GM19455 (cell line): Measurements from ENCODE around the gene EXD3.

Experiments used
- ATAC-seq: cut with Tn5 transposase; IDR thresholded peaks from one replicate; pipeline ENCODE4 v1.9.1; 2021; ENCODE audit not compliant: unreplicated experiment

EXD3 gene

DNA sequence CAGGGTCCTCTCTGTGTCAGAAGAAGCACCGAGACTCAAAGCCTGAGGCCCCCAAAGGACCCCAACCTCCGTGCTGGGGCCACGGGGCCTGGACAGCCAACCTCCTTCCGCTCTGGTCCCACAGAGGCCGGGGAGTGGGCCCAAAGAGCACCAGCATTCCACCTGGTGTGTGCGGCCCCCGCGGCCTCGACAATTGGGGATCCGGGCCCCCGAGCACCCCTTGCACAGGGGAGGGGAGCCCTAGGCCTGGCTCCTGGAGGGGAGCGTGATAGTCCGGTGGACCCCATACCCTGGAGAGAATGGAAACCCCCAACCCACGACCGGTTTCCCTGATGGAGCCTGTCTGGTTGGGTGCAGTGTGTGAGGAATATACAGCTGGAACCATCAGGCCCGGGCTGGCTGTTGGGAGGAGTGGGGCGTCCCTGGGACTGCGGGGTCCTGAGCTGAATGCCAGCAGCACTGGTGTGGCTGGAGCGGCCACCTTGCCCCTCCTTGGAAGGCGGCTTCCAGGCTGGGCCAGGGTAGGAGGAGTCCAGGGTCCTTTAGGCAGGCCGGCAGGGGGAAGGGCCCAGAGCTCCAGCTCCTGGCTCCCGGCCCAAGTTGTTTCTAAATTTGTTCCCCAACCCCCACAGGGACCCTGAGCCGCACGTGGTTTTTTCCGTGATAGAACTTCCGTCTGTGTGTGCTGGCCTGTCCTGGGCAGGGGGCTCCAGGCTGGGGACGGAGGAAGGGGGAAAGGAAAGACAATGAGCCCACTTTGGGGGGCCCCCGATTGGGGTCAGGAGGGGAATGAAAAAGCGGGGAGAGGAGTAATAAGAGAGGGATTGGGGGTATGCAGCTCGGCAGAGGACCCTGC lies 146.3 kb downstream of the EXD3 start:
- ATAC-seq = no peak

DNA sequence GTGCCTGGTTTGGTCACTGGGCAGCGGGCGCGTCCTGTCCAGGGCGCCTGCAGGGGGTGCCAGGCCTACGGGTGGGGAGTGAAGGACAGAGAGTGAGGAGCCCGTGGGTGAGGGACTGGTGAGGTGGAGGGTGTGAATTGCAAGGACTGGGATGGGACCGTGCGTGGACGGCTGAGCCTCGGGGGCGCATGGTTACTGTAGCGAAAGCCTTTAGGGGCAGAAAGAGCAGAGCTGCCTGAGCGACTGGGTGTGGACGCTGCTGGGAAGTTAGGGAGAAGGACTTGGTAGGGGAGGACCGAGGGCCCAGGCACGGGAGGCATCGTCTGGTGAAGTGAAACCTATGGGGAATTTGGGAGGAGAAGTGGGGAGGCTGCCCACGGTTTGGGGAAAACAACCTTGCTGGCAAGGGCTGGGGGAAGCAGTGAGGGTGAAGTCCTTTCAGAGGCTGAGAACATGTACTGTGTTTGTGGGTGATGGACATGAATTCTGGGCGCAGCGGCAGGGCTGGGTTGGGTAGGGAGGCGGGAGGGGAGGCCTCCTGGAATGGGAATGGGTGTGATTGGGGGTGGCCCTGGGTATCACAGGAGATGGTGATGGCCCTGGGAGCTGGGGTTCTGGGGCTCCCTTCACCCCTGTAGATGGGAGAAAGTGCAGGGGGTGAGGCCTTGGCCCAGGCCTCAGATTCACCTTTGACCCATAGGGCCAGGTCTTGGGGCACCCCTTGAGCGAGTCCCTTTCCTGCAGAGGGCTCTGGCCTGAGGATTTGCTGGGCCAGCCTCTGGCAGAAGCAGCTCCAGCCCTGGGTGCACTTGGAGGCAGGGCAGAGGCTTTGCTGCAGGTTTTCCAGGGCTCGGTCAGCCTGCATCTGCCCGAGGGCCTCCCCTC lies 147.1 kb downstream of the EXD3 start:
- ATAC-seq = no peak

DNA sequence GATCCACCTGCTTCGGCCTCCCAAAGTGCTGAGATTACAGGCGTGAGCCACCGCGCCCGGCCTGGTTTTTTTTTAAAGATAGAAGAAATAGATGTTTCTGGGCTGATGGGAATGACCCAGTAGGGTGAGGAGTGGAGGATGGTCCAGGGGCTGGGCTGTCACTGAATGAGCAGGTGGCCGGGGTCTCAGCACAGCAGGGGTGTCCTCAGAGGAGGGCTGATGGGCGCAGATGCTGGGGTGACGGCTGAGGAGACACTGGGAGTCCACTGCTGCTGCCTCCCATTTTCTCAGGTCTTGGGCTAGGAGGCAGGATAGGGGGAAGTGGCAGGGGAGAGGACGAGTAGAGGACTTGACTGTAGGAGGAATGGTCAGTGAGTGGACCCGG lies 147.8 kb downstream of the EXD3 start:
- ATAC-seq = no peak

DNA sequence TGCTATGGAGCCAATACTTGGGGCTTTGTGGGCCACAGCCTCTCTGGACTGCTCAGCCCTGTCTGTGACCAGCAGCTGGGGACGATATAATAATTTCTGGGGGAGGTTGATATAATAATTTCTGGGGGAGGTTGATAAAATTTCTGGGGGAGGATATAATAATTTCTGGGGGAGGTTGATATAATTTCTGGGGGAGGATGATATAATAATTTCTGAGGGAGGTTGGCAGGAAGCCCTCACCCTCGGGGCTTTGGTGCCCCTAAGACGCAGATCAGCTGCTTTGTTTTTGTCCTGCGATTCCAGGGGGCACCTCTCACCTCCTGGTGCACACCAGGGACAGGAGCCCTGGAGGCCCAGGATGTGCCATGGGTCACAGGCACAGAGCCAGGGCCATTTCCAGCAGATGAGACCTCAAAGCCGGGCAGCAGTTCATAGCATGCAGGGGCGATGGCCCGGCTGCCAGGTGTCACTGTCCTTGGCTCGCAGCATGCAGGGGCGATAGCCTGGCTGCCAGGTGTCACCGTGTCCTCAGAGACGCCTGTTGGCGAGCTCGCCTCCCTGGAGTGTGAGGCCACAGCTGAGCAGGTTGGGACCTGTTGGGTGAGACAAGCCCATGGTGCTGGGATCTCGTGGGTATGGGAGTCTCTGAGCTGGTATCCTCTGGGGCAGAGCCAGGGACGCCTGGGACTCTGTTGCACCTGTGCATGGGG lies 149.2 kb downstream of the EXD3 start:
- no peak for ATAC-seq

DNA sequence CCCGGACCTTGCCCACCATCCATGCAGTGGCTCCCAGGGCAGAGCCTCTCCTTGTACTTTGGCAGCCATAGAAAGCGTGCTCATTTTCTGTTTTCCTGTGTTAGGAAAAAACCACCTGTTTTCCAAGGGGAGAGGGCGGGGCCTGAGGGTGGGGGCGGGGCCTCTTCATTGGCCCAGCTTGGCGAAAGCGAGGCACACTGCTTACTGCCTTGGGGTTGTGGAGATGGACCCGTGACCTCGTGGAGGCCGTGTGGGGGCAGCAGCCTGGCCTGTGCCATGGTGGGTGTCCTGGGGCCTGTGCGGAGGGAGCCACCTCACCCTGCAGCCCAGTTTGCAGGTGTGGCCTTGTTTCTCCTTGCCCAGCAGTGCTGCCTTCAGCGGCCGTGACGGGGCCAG lies 149.9 kb downstream of the EXD3 start:
- no peak for ATAC-seq

DNA sequence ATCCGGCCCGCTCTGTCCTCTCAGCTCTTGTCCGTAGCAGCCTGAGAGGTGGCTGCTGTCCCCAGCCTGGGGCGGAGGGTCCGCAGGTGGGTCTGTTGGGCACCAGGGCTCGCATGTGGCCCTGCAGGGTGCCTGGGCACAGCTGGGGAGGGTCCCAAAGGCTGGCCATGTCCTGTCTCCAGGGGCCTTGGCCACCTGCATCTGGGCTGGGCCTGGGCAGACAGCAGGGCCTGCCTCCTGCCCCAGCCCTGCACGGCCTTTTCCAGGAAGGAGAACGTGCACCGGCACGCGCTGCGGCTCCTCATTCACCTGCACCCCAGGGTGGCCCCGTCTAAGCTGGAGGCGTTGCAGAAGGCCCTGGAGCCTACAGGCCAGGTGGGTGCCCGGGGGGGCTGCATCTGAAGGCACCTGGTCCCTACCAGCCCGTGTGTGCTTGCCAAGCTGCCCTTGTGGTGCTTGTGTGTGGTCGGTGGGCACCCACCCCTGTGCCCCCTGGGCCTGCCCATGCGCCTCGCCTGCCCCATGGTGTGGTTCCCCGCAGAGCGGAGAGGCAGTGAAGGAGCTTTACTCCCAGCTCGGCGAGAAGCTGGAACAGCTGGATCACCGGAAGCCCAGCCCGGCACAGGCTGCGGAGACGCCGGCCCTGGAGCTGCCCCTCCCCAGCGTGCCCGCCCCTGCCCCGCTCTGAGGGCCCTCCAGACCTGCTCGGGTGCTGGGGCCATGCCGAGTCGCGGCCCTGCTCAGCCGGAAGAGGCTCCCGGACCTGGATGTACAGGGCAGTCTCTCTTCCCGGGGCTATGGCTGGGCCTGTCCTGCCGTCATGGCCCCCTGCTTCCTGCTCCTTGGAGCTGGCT lies 150.5 kb downstream of the EXD3 start:
- ATAC-seq = no peak

DNA sequence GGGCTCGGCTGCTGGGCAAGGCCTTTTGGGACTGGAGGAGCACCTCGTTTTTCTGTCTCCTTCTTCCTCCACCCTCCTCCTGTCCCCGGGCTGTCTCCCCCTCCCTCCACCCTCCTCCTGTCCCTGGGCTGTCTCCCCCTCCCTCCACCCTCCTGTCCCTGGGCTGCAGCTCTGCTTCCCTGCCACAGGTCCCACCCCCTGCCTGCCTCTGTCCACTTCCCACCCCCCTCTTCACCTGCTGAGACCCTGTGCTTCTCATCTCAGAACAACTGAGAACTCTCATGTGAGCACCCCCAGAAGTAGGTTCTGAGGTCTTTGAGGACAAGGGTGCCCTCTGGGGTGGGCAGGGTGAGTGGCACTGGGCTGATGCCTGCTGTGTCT lies 151.3 kb downstream of the EXD3 start:
- ATAC-seq = no peak

DNA sequence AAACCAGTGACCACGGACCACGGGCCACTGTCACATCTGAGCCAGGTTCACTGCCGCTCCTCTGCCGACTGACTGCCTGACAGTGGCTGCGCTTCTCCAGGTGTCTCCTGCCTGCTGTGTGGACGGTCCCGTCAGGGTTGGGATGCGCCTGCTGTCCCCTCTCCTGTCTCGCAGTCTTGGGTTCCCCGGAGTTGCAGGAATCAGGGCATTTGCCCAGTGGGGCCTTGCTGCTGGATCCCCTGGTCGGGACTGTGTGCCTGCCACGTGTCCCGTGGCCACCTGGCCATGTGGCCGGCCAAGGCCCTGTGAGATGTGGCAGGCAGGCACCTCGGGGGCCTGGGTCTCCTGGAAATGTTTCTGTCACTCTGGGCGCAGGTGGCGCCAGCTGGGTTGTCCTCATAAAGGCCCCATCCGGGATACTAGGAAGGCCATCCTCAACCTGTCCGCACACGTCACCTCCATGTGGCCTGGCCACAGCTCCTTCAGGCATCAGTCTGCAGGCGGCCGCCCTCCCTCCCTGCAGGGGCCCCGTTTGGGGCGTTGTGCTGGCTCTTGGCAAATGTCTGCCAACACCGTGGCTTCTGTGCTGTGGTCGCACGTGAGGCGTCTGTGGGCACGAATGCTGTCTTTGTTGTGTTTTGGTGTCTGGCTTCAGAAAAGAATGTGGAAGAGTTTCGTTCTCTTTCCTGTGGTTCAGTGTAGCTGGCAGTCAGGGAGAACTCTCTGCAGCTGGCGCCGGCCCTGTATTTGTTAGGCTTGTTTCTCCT lies 151.8 kb downstream of the EXD3 start:
- ATAC-seq = no peak

DNA sequence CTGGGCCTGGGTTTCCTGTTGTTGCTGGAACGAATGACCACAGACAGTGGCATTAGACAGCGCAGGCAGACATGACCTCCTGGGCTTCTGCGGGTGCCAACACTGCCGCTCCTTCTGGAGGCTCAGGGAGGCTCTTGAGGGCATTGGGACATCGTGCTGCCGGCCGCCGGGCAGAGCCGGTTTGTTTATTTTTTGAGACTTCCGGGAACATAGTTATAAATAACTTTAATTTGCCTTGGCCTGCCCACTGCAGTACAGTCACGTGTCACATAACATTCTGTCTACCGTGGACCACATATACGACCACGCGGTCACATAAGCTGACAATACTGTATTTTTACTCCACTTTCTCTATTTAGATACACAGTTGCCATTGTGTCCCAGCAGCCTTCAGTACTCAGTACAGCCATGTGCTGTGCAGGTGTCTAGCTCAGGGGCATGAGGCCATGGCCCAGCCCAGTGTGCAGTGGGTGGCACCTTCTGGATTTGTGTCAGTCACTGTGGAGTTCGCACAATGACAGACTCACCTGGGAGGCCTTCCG lies 153.7 kb downstream of the EXD3 start:
- ATAC-seq = no peak

DNA sequence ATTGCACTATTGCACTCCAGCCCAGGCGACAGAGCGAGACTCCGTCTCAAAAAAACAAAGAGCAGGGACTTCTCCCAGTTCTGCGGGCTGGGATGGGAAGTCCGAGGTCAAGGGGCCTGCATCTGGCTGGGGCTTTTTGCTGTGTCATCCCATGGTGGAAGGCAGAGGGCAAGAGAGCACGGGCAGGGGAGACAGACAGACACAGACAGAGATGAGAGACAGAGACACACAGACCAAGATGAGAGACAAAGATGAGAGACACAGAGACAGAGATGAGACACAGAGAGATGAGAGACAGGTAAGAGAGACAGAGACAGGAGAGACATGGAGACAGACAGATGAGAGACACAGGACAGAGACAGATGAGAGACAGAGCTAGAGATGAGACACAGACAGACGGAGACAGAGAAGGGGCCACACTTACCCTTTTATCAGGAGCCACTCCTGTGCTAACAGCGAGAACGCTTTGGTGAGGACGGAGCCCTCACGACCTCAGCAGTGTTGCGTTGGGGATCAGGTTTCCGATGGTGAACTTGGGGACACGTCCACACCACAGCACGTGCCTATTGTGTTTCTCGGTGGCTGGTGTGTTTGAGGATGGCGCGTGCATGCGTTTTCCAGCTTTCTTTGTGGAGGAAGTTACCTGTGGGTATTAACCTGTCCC lies 154.3 kb downstream of the EXD3 start:
- ATAC-seq = no peak

DNA sequence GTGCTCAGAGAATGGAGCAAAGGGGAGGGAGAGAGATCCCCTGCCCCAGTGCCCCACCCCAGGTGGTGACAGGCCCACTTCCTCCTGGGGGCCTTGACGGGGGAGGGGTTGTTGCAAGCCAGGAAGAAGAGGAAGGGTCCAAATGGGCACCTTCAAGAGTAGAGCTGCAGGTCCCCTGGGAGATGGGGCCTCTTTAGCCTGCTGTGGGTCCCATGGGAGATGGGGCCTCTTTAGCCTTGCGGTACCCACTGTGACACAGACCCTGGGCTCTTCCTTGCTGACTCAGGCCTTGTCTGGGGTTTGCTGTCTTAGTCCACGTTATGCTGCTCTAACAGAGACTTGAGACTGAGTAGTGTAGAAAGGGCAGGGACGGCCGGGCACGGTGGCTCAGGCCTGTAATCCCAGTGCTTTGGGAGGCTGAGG lies 155.0 kb downstream of the EXD3 start:
- ATAC-seq = no peak

DNA sequence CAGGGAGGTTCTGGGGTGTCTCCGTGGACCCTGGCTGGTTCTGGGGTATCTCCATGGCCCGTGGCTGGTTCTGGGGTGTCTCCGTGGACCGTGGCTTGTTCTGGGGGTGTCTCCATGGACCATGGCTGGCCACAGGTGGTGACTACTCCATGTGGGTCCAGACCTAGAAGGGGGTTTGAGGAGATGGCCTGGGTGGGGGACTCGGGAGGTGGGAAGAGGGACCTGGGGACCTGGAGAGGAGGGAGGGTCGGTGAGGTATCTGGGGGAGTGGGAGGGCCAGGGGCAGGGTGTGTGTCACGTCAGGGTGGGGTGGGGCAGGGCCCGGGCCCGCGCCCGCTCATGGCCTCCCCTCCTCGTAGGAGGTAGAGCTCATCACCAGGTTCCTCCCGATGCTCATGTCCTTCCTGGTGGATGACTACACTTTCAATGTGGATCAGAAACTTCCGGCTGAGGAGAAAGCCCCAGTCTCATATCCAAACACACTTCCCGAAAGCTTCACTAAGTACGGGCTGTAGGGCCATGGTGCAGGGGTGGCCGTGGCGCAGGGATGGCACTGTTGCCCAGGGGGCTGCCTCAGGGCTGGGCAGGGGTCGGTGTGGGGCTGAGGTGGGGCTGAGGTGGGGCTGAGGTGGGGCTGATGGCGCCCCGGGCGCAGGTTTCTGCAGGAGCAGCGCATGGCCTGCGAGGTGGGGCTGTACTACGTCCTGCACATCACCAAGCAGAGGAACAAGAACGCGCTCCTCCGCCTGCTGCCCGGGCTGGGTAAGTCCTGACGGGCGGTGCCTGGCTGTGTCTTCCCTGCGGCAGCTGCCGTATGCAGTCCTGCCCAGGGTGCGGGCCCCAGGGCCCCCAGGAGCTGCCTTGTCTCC lies 156.1 kb downstream of the EXD3 start:
- ATAC-seq = no peak

DNA sequence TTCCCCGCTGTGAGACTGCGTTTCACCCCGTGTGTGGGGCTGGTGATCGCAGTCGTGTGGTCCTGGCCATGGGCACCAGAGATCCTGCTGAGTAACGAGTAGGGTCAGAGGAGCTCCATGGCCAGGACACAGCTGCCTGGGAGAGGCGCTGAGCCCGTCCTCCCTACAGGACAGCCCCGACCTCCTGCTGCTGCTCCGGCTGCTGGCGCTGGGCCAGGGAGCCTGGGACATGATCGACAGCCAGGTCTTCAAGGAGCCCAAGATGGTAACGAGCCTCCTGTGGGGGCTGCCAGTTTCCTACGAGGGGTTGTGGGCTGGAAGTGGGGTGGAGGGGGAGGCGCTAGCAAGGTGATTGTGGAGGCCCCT lies 156.8 kb downstream of the EXD3 start:
- no peak for ATAC-seq

DNA sequence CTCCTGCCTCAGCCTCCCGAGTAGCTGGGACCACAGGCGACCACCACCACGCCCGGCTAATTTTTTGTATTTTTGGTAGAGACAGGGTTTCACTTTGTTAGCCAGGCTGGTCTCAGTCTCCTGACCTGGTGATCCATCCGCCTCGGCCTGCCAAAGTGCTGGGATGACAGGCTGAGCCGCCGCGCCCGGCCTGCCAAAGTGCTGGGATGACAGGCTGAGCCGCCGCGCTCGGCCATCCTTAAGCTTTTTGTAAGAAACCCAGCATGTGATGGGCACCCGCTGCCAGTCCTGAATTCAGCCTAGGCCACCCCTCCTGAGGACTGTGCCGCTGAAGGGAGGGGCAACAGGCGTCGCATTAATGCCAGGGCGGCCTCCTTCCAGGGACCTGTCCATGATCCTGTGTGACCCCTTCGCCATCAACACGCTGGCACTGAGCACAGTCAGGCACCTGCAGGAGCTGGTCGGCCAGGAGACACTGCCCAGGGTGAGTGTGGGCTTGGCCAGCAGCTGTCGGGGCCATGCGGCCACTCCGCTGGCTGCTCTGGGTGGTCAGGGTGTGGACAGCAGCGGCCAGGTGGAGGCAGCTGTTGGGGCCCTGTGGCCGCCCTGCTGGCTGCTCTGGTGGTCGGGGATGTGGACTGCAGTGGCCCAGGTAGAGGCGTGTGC lies 157.3 kb downstream of the EXD3 start:
- ATAC-seq = no peak

DNA sequence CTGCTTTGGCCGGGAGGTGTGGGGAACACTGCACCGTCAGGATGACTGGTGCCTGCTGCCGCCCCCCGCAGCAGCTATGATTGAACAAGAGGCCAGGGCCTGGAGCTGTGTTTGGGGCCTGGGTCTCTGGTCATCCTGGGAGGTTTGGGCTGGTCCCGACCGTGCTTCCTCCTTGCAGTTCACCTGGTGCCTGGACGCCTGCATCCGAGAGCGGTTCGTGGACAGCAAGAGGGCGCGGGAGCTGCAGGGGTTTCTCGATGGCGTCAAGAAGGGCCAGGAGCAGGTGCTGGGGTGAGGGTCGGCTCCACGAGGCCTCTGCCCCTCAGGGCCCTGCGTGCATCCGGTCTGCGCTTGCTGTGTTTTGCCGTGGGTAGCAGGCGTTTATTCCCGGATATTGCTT lies 158.9 kb downstream of the EXD3 start:
- ATAC-seq = no peak

DNA sequence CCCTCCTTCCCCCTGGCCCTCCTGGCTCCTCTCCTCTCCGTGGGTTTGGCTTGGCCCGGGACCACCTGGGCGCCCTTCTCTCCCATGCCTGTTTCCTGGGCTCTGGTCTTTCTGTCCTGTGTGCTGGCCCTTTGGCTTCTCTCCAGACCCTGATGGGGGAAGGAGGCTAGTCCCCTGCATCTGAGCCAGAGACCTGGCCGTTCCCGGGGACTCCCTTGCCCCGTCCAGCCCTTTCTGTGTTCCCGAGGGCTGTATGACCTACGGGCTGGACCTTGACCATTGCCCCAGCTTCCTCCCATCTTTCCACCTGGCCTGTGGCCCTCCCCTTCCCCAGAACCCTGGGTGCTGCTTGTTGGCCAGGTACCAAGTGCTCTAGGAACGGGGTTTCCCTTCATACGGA lies 159.5 kb downstream of the EXD3 start:
- ATAC-seq = no peak

DNA sequence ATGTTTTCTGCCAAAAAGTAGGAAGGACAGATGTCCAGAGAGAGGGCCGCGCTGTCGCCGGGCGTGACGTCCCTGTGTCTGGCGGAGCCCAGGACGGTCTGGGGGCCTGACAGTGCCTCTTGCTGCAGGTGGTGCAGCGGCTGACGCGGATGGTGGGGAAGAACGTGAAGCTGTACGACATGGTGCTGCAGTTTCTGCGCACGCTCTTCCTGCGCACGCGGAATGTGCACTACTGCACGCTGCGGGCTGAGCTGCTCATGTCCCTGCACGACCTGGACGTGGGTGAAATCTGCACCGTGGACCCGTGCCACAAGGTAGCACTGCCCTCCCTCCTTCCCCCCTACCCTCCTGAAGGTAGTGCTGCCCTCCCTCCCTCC lies 160.1 kb downstream of the EXD3 start:
- no peak for ATAC-seq
